ENCODE measurements around the gene DGKI.

DNA sequence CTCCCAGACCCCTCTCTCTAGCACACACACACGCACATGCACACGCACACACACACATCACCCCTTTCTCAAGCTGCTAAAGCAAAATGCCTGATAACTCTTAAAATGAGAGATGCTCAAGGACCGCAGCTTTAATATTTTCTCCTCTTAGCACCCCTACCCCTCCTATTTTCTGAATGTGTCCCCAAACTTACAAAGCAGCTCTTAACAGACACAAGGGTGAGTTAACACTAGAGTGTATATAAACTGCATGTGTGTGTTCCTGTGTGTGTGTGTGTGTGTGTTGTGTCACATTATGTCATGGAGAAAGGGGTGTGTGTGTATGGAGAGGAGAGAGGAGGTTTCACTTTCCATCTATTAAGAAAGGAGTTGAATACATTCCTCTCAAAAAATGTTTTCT is 504.5 kb downstream of the DGKI start:
- TF ChIP-seq, protein P1, sequence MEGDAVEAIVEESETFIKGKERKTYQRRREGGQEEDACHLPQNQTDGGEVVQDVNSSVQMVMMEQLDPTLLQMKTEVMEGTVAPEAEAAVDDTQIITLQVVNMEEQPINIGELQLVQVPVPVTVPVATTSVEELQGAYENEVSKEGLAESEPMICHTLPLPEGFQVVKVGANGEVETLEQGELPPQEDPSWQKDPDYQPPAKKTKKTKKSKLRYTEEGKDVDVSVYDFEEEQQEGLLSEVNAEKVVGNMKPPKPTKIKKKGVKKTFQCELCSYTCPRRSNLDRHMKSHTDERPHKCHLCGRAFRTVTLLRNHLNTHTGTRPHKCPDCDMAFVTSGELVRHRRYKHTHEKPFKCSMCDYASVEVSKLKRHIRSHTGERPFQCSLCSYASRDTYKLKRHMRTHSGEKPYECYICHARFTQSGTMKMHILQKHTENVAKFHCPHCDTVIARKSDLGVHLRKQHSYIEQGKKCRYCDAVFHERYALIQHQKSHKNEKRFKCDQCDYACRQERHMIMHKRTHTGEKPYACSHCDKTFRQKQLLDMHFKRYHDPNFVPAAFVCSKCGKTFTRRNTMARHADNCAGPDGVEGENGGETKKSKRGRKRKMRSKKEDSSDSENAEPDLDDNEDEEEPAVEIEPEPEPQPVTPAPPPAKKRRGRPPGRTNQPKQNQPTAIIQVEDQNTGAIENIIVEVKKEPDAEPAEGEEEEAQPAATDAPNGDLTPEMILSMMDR (IDR thresholded peaks at IDR 0.05): no peak
- TF ChIP-seq POLR2A (IDR thresholded peaks at IDR 0.05): no peak
